22Rv1 (cell line): ENCODE measurements around the gene AGAP1.

Source experiments
- CTCF ChIP-seq: fragments of 450-650 bp; IDR thresholded peaks from 2 replicates; pipeline ENCODE4 v1.5.1; 2017; ENCODE audit warnings: mild to moderate bottlenecking
- ZFX ChIP-seq: fragments of 450-650 bp; IDR thresholded peaks from 2 replicates; pipeline ENCODE4 v1.6.1; 2017; ENCODE audit warnings: antibody characterized with exemption, borderline replicate concordance

- TF ChIP-seq CTCF (no peak), ZFX (no peak)
Measured at GRCh38 chr2:235934774-235935484, 441.1 kb downstream of the AGAP1 start.
